ENCODE measurements around the gene C10orf67.

GRCh38 chr10:23310404-23310803 lies 34.2 kb downstream of the C10orf67 start:
- no peak for TF ChIP-seq CTCF (IDR thresholded peaks at IDR 0.05; ENCODE audit: low read depth, low read length)
- no peak for TF ChIP-seq EZH2phosphoT487 (IDR thresholded peaks at IDR 0.05; ENCODE audit: low read depth)
